Measurements from ENCODE around the gene SCAMP1. TPM values are rescaled to one million over a fixed set of nuclear protein-coding genes. Genes with fewer than 3 reads are reported as not detected.

The SCAMP1 gene
- total RNA-seq, 2 experiments from 2014 or later, result 13.6 to 14.8 TPM

DNA sequence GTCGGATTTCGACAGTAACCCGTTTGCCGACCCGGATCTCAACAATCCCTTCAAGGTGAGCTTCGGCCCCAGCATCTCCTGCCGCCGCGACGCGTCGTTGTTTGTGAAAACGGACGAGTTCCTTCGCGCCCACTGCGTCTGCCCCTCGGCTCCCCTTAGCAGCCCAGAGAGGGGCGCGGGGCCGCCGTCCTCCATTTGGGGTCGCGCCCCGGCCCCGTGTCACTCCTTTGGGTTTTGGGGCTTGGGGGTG lies 182 bp downstream of the SCAMP1 start:
- POLR2A ChIA-PET, result interaction anchor here (1.0 to 1.9 kb wide), 10 partner anchors 11 to 623 kb away, joined by 3 to 38 read pairs (median 3); partner anchors contain the start of gene AP3B1
- Mint-ChIP-seq H3K36me3 (ENCODE audit: low read depth) (peaks cover 18% of the 10 kb centered on the region), H3K4me3 (peak overlapping the region; percentile 81), H3K4me1 (ENCODE audit: low read depth) (peaks cover 36% of the 10 kb centered on the region), H3K27ac (peak overlapping the region; percentile 98), H3K27me3 (no peaks in the 10 kb centered on the region), H3K9me3 (no peaks in the 10 kb centered on the region)
- CTCF ChIA-PET, result interaction anchor here (0.8 to 4.1 kb wide), 8 partner anchors 10 to 97 kb away, joined by 3 to 46 read pairs (median 4); partner anchors contain the start of gene AP3B1
- ATAC-seq (no peak), DNase-seq (no peak)
- TF ChIP-seq, protein P1, sequence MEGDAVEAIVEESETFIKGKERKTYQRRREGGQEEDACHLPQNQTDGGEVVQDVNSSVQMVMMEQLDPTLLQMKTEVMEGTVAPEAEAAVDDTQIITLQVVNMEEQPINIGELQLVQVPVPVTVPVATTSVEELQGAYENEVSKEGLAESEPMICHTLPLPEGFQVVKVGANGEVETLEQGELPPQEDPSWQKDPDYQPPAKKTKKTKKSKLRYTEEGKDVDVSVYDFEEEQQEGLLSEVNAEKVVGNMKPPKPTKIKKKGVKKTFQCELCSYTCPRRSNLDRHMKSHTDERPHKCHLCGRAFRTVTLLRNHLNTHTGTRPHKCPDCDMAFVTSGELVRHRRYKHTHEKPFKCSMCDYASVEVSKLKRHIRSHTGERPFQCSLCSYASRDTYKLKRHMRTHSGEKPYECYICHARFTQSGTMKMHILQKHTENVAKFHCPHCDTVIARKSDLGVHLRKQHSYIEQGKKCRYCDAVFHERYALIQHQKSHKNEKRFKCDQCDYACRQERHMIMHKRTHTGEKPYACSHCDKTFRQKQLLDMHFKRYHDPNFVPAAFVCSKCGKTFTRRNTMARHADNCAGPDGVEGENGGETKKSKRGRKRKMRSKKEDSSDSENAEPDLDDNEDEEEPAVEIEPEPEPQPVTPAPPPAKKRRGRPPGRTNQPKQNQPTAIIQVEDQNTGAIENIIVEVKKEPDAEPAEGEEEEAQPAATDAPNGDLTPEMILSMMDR (IDR thresholded peaks at IDR 0.05), result no peak
- intact Hi-C loops (cut with micrococcal nuclease), result loop anchor here (1.0 kb wide), 1 partner anchor 66 kb away; the partner anchor contains the start of gene AP3B1

DNA sequence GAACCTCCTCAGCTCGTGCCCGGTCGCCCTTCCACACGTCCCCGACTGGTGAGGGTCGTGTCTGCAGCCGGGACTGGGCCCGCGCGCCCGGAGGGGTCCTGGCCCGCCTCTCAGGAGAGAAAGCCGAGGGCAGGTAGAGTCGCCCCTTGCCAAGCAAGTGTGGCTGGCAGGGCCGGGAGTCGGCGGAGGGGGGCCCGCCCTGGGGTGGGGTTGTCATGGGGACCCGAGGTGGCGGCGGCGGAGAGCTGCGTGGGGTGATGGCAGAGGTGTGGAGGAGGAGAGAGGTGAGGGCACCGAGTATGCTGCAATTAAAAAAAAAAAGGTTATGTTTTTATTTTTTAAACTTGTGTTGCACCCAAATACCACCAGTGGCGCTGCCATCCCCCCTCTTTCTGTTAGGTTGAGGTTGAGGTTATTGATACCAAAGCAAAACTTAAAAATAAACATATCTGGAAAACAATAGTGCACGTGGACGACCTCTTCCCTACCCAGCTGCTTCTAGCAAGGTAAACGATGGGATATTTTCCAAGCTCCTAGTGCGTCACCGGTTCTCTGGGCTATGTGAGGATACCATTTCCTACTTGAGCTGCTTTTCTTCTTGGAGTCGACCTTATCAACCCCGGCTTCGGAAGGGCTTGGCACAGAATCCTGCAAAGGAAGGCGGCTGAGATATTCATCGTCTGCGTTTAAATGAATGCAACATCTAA lies 660 bp downstream of the SCAMP1 start:
- TF ChIP-seq, protein P1 (IDR thresholded peaks at IDR 0.05), result peak; percentile 17
- POLR2A ChIA-PET, result interaction anchor here (0.7 to 1.9 kb wide), 11 partner anchors 10 to 623 kb away, joined by 3 to 38 read pairs (median 3); partner anchors contain the start of gene AP3B1
- no peaks in the 10 kb centered on the region for H3K9me3 Mint-ChIP-seq
- ATAC-seq, result peak; percentile 47
- H3K4me1 Mint-ChIP-seq (ENCODE audit: low read depth), result peaks cover 36% of the 10 kb centered on the region
- peak; percentile 71 for DNase-seq
- intact Hi-C loops (cut with micrococcal nuclease), result loop anchor here (1.0 kb wide), 1 partner anchor 67 kb away; the partner anchor contains the start of gene AP3B1
- H3K36me3 Mint-ChIP-seq (ENCODE audit: low read depth), result peaks cover 20% of the 10 kb centered on the region
- H3K4me3 Mint-ChIP-seq, result peak overlapping the region; percentile 81
- H3K27ac Mint-ChIP-seq, result peak overlapping the region; percentile 98
- no peaks in the 10 kb centered on the region for H3K27me3 Mint-ChIP-seq
- CTCF ChIA-PET, result interaction anchor here (0.6 to 4.1 kb wide), 9 partner anchors 10 to 97 kb away, joined by 3 to 46 read pairs (median 3); partner anchors contain the start of gene AP3B1

DNA sequence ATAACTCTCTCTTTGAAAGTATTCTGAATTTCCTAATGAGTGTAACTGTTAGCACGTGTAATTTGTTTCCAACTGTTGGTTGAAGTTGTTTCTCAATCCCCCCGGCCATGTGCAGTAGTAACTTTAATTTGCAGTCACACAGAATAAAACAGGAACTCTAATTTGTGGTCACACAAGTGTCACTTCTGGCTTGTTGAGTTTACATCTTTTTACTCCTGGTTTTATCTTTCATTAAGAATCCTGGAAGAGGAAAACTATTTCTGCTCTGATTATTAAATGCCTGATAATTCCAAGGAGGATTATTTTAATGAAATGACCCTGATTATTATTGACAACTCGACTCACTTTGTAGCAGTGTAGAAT lies 1.2 kb downstream of the SCAMP1 start:
- Mint-ChIP-seq H3K9me3 (no peaks in the 10 kb centered on the region), H3K36me3 (ENCODE audit: low read depth) (peaks cover 20% of the 10 kb centered on the region), H3K27me3 (no peaks in the 10 kb centered on the region), H3K4me1 (ENCODE audit: low read depth) (peaks cover 35% of the 10 kb centered on the region), H3K4me3 (peak overlapping the region; percentile 81), H3K27ac (peak overlapping the region; percentile 98)
- ATAC-seq (no peak), DNase-seq (no peak)
- ChIA-PET CTCF (interaction anchor here (0.6 to 4.1 kb wide), 4 partner anchors 9 to 69 kb away, joined by 3 to 46 read pairs (median 5); partner anchors contain the start of gene AP3B1), POLR2A (interaction anchor here (0.7 to 1.9 kb wide), 6 partner anchors 10 to 196 kb away, joined by 3 to 38 read pairs (median 4); partner anchors contain the start of gene AP3B1)
- intact Hi-C loops (cut with micrococcal nuclease), result no loop called here
- TF ChIP-seq, protein P1 (IDR thresholded peaks at IDR 0.05), result no peak

DNA sequence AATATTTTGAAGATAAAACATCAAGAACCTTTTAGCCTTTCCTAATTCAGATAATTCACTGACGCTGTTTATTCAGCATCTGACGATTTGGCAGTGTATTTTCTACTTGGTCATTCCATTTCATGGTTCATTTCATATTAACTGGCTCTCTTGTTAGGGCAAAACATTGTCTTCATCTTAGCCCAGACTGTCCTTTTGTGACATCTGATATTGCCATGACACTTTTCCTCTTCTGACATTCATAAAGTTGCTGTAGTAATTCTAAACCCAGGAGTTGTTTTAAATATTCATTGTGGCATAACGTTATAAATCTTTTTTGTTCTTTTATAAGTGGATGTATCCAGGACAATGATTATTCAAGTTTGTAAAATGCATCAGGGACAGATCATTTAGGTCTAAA lies 1.8 kb downstream of the SCAMP1 start:
- no peak for ATAC-seq
- POLR2A ChIA-PET, result no interaction called here
- intact Hi-C loops (cut with micrococcal nuclease), result no loop called here
- TF ChIP-seq, protein P1 (IDR thresholded peaks at IDR 0.05), result no peak
- Mint-ChIP-seq H3K4me3 (peak overlapping the region; percentile 81), H3K27me3 (no peaks in the 10 kb centered on the region), H3K4me1 (ENCODE audit: low read depth) (peaks cover 36% of the 10 kb centered on the region), H3K27ac (no peak overlapping the region), H3K9me3 (no peaks in the 10 kb centered on the region), H3K36me3 (ENCODE audit: low read depth) (peaks cover 16% of the 10 kb centered on the region)
- DNase-seq, result no peak
- CTCF ChIA-PET, result no interaction called here

DNA sequence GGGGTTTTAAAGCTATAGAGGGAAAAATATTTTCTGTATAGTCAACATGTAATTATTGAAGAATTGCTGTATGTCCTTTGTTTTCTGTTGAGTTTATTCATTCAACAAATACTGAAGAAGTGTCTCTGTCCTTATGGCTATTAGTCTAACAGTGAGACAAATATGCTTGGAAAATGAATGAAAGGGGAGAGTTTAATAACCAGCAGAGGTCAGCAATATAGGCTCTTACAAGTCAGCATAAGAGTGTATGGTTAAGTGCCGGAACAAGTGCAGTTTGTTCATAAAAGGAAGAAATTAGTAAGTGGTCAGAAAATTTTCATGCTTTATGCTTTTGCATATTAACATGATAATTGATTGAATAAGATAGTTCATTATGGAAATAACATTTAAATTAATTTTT lies 3.6 kb downstream of the SCAMP1 start:
- H3K9me3 Mint-ChIP-seq, result no peaks in the 10 kb centered on the region
- peaks cover 10% of the 10 kb centered on the region for H3K36me3 Mint-ChIP-seq (ENCODE audit: low read depth)
- peaks cover 40% of the 10 kb centered on the region for H3K4me1 Mint-ChIP-seq (ENCODE audit: low read depth)
- POLR2A ChIA-PET, result interaction anchor here (0.6 to 0.8 kb wide), 2 partner anchors 13 to 69 kb away, joined by 3 to 4 read pairs; partner anchors contain the start of gene AP3B1
- ATAC-seq (no peak), DNase-seq (no peak)
- no peaks in the 10 kb centered on the region for H3K27me3 Mint-ChIP-seq
- CTCF ChIA-PET, result no interaction called here
- H3K27ac Mint-ChIP-seq, result no peak overlapping the region
- intact Hi-C loops (cut with micrococcal nuclease), result no loop called here
- no peak overlapping the region for H3K4me3 Mint-ChIP-seq
- TF ChIP-seq, protein P1 (IDR thresholded peaks at IDR 0.05), result no peak

All from activated CD8-positive, alpha-beta T cell treated with anti-CD3 and anti-CD28 coated beads for 36 hours (primary cell).